ENCODE measurements around the gene COLEC11.

Gene COLEC11

GRCh38 chr2:3644246-3644525 is 49.3 kb downstream of the COLEC11 start:
- no peak overlapping the region for H3K27ac ChIP-seq
- TF ChIP-seq, protein P1, sequence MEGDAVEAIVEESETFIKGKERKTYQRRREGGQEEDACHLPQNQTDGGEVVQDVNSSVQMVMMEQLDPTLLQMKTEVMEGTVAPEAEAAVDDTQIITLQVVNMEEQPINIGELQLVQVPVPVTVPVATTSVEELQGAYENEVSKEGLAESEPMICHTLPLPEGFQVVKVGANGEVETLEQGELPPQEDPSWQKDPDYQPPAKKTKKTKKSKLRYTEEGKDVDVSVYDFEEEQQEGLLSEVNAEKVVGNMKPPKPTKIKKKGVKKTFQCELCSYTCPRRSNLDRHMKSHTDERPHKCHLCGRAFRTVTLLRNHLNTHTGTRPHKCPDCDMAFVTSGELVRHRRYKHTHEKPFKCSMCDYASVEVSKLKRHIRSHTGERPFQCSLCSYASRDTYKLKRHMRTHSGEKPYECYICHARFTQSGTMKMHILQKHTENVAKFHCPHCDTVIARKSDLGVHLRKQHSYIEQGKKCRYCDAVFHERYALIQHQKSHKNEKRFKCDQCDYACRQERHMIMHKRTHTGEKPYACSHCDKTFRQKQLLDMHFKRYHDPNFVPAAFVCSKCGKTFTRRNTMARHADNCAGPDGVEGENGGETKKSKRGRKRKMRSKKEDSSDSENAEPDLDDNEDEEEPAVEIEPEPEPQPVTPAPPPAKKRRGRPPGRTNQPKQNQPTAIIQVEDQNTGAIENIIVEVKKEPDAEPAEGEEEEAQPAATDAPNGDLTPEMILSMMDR (IDR thresholded peaks at IDR 0.05), result no peak
- peaks cover 3% of the 10 kb centered on the region for H3K27me3 ChIP-seq
- no peaks in the 10 kb centered on the region for H3K4me1 ChIP-seq (ENCODE audit: control insufficient read depth in 1 of 2, insufficient read depth in 1 of 2, low read depth in 1 of 2, low read length in 1 of 2)
- no peak overlapping the region for H3K4me3 ChIP-seq (ENCODE audit: low read depth in 1 of 2, low read length in 1 of 2)
- no peaks in the 10 kb centered on the region for H3K9me3 ChIP-seq
- no peaks in the 10 kb centered on the region for H3K36me3 ChIP-seq

DNA sequence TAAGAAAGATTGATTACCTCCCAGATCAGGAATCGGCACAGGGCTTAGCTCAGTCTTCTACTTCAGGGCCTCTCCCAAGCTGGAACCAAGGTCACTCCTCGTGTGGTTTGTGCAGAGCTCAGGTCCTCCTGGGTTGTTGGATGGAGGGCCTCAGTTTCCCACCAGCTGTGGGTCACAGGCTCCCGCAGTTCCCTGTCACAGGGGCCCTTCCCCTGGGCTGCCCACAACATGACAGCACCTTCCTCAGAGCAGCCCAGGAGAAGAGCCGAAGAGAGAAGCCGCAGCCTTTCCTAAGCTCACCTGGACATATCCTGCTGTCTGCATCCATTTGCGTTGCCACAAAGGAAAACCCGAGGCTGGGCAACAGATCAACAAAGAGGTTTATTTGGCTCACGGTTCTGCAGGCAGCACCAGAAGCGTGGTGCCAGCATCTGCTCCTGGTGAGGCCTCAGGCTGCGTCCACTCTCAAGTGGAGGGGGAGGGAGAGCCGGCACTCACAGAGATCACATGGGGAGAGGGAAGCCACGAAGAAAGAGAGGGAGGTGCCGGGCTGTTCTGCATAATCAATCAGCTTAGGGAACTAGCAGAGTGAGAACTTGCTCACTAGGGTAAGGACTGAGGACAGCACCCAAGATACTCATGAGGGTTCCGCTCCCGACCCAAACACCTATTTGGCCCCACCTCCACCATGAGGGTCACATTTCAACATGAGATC is 50.1 kb downstream of the COLEC11 start:
- no peak overlapping the region for H3K4me3 ChIP-seq (ENCODE audit: low read depth in 1 of 2, low read length in 1 of 2)
- TF ChIP-seq, protein P1 (IDR thresholded peaks at IDR 0.05), result no peak
- H3K27ac ChIP-seq, result no peak overlapping the region
- peaks cover 10% of the 10 kb centered on the region for H3K27me3 ChIP-seq
- H3K9me3 ChIP-seq, result no peaks in the 10 kb centered on the region
- H3K36me3 ChIP-seq, result no peaks in the 10 kb centered on the region
- no peaks in the 10 kb centered on the region for H3K4me1 ChIP-seq (ENCODE audit: control insufficient read depth in 1 of 2, insufficient read depth in 1 of 2, low read depth in 1 of 2, low read length in 1 of 2)

DNA sequence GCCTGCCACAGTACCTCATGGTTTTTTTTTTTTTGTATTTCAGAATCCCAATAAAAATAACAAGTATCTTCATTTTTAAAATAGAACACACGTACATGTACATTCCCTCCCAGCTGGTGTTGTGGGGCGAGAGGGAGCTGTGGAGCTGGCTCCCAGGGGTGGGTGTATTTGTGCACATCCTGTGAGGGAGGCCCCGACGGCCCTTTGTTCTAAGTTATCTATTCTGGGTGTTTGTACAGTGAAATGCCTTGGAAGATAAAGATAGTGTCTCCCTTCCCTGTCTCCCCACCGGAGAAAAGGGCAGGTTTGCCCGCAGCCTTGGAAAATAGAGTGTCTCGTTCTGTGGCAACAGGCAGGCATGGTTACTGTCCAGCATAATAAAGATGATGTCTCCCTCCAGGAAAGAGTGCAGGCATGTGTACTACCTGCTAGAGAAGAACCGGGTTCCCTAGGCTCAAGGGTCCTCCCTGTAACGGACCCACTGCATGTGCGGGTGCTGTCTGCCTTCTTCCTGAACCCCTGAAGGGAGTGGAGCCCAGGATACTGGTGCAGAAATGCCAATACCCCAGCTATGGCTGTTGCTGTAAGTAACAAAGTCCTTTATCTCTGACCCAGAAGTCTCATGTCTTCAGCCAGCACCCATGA is 51.0 kb downstream of the COLEC11 start:
- TF ChIP-seq, protein P1 (IDR thresholded peaks at IDR 0.05), result no peak
- H3K9me3 ChIP-seq, result no peaks in the 10 kb centered on the region
- H3K4me3 ChIP-seq (ENCODE audit: low read depth in 1 of 2, low read length in 1 of 2), result no peak overlapping the region
- H3K36me3 ChIP-seq, result no peaks in the 10 kb centered on the region
- no peak overlapping the region for H3K27ac ChIP-seq
- no peaks in the 10 kb centered on the region for H3K4me1 ChIP-seq (ENCODE audit: control insufficient read depth in 1 of 2, insufficient read depth in 1 of 2, low read depth in 1 of 2, low read length in 1 of 2)
- peaks cover 18% of the 10 kb centered on the region for H3K27me3 ChIP-seq

DNA sequence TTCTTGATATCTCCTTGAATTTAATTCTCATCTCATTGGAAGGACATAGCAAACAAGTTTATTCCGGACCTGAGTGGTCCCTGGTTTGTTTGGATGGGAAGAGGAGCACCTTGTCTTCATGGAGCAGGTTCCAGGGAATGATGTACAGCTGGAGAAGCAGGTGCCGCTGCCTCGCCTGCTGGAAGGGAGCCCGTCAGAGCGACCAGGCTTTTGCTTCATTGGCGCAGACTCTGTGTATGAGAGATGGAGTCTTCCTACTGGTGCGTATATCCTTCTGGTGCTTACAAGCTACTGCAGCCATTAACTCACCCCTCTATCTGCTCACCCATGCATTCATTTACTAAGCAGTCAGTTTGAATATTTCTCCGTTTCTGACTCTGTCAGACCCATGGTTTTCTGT is 51.5 kb downstream of the COLEC11 start:
- TF ChIP-seq, protein P1 (IDR thresholded peaks at IDR 0.05), result no peak
- Histone ChIP-seq H3K9me3 (no peaks in the 10 kb centered on the region), H3K4me3 (ENCODE audit: low read depth in 1 of 2, low read length in 1 of 2) (no peak overlapping the region), H3K4me1 (ENCODE audit: control insufficient read depth in 1 of 2, insufficient read depth in 1 of 2, low read depth in 1 of 2, low read length in 1 of 2) (no peaks in the 10 kb centered on the region), H3K27me3 (peaks cover 24% of the 10 kb centered on the region), H3K36me3 (no peaks in the 10 kb centered on the region), H3K27ac (no peak overlapping the region)

- H3K36me3 ChIP-seq, result no peaks in the 10 kb centered on the region
- H3K9me3 ChIP-seq, result no peaks in the 10 kb centered on the region
- no peak overlapping the region for H3K4me3 ChIP-seq (ENCODE audit: low read depth in 1 of 2, low read length in 1 of 2)
- no peak overlapping the region for H3K27ac ChIP-seq
- no peaks in the 10 kb centered on the region for H3K4me1 ChIP-seq (ENCODE audit: control insufficient read depth in 1 of 2, insufficient read depth in 1 of 2, low read depth in 1 of 2, low read length in 1 of 2)
- TF ChIP-seq, protein P1 (IDR thresholded peaks at IDR 0.05), result no peak
- peaks cover 32% of the 10 kb centered on the region for H3K27me3 ChIP-seq
Measured at GRCh38 chr2:3647246-3647645, 52.3 kb downstream of the COLEC11 start.
